HG03439 (cell line): Measurements from ENCODE around the gene CHTF8.
"Not testable (repeated sequence)": the region's sequence is repeated elsewhere in the genome, so short reads cannot be mapped to it uniquely, and the experiment has no call there.

Source experiments
- ATAC-seq: cut with Tn5 transposase; IDR thresholded peaks from one replicate; pipeline ENCODE4 v1.9.1; 2021; ENCODE audit warnings: mild to moderate bottlenecking, moderate library complexity; ENCODE audit not compliant: unreplicated experiment

Gene CHTF8, protein sequence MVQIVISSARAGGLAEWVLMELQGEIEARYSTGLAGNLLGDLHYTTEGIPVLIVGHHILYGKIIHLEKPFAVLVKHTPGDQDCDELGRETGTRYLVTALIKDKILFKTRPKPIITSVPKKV

DNA sequence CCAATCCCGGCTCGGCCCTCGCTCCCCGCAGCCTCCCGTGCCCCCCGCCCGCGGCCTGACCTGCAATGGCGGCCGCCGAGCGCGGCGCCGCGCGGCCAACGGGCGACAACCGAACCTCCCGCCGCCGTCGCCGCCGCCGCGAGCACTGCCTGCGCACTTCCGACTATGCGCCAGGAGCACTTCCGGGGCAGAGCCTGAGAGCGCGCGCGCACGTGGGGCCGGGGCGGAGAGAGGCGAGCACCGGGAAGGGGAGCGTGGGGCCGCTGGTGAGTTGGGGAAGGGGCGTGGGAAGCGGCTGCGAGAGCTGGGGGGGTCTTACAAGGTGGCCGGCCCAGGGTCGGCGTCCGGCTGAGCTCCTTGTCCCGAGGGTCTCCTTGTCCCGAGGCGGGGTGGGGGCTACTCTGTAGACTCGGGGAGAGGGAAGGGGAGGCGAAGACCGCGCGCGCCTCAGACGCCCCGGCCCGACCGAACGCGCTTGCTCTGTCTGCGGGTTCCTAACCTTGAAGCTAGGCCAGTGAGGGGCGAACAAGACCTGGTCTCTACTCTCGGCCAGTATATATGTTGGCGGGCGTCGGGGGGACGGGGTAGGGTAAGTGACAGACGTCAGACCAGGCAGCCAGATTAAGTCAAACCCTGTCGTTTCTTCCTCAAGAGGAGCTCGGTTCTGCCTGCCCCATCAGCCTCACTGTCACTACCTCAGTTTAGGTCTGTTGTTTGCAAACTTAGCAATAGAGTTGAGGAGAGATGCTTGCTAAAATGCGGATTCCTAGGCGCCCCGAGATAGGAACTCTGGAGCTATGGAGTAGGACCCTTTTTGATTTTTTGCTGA, at the start of gene CHTF8, which contains the start of gene UTP4:
CHTF8 (minus strand) TSS at position 165 of the 829 bp plus-strand sequence. CDS start 11,130 bp downstream, outside the sequence.
UTP4 (plus strand) TSS at position 226 of the 829 bp plus-strand sequence. CDS start 811 bp downstream, outside the sequence.
- peak; percentile 87 for ATAC-seq

DNA sequence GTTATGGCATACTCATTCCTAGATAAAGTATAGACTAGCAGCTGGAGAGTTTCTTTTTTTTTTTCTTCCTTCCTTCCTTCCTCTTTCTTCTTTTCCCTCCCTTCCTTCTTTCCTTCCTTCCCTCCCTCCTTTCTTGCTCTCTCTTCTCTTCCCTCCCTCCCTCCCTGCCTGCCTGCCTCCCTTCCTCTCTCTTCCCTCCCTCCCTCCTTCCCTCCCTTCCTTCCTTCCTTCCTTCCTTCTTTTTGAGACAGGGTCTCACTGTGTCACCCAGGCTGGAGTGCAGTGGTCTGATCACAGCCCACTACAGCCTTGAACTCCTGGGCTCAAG, 47.6 kb upstream of the CHTF8 start:
- no peak for ATAC-seq

DNA sequence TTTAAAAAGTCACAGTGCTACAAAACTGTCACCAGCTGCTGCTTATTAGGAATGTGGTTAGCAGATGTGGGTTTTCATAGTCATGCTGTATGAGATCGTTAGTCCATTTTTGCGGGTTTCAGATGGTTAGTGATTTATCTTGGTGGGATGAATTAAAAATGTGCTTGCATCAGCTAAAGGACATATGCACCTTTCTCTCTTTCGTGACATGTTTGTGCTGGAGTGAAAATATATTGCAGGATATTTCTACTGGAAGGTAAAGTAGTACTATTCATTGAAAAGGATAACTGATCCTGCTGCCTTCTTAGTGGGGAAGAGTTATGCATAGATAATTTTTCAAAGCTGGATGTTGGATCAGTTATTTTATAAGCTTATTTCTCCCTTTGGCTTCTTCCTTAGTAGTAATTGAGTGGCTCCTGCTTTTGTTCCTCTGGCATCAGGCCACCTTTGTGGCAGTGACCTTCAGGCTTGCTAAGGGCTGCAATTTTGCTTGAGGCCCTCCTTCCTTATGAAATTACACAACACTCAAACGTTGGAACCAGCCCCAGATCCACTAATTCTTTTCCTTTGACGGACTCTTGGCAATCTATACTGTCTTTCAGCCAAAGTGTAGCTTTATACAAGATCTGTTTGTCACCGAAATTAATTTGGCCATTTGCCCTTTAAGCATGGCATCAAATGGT, 47.1 kb upstream of the CHTF8 start:
- no peak for ATAC-seq

DNA sequence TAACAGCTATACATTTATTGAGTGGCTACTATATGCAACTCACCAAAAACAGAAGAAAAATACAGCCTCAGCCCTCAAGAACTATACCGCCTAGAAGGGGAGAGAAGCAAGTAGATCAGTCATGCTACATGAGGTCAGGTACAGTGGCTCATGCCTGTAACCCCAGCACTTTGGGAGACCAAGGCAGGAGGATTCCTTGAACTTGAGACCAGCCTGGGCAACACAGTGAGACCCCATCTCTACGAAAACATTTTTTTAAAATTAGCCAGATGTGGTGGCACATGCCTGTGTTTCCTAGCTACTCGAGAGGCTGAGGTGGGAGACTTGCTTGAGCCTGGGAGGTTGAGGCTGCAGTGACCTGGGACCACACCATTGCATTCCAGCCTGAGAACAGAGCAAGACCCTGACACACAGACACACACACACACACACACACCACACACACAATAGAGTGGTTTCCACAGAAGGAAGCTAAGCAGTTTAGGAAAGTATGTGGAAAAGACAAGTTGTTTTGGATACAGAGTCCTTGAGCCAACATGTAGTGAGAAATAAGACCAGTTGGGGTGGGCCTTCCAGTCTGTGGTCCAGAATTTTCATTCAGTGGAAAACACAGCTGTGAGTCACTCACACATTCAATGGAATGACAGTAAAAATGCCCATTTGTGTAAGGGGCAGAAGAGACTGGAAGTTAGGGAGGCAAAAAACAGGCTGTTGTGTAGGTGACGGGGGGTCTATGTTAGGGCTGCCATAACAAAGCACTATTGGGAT, 43.8 kb upstream of the CHTF8 start:
- ATAC-seq, result no peak

DNA sequence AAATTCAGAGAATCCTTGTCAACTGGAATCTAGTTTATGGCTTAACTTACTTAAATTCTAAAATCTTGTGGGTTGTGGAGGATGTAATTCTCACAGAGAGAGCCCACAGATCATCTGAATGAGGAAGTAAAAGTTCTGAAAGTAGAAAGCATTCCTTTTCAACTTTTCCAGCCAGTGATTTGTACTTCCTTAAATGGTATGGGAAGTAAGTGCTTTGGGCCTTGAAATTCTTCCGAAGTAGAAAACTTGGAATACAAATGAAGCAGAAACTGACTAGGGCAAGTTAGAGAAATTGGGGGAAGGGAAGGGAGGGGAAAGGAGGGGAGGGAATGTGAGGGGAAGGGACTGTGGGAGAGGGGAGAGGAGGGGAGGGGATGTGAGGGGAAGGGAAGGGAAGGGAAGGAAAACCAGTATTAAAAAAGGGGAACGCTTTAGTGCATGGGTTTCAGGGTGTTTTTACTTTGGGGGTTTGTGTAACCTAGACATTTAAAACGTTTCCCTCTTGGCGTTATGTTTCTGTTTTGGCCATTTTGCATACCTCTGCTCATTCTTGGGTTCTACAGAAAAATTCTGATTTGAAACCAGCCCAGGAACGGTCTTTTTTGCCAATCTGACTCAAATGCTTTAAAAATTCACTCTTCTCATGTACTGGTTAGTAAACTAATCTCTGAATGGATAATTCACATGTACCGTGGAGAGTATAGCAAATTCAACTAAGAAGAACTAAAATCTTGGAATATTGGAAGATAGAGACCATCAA, 39.1 kb upstream of the CHTF8 start:
- no peak for ATAC-seq

DNA sequence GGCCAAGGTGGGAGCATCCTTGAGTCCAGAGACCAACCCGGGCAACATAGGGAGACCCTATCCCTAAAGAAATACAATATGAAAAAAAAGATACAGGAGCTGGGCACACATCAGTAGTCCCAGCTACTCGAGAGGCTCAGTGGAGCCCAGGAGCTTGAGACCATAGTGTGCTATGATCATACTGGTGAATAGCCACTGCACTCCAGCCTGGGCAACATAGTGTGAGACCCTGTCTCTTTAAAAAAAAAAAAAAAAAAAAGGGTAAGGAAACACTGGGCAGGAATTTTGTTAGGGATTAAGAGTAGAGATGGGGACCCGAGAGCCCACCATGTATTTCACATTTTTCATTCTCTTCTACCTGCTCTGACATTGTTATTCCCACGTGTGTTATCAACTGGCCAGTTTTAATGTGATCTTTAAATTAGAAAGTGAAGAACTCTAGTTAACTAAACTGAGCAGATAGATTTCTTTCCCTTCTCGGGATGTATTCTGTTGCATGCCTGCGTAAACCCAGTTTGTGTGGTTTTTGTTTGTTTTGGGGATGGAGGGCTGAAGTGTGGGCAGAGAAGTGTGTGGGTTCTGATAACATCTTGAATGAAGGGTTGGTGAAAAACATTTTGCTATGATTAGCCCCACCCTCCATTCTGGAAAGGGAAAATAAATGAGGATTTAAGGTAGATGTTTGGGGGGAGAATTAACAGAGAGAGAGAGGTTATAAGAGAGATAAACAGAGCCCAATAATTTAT, 37.4 kb upstream of the CHTF8 start:
- ATAC-seq, result no peak

DNA sequence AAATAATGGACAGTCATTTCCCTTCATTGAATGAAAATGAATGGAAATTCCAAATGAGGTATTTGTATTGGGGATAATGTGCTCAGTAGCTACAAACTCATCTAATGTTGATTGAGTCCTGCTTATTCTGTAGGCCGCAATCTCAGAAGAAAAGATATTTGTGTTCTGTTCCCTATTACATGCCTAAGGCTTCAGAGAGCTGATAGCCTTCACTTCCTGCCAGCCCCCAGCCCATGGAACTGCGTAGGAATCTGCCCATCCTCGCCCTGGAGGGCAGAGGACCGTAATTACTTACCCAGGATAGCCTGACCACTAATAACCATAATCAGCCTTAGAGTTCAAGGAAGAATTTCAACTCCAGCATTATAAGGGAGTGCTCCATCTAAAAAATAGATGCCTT, 36.7 kb upstream of the CHTF8 start:
- ATAC-seq, result no peak

DNA sequence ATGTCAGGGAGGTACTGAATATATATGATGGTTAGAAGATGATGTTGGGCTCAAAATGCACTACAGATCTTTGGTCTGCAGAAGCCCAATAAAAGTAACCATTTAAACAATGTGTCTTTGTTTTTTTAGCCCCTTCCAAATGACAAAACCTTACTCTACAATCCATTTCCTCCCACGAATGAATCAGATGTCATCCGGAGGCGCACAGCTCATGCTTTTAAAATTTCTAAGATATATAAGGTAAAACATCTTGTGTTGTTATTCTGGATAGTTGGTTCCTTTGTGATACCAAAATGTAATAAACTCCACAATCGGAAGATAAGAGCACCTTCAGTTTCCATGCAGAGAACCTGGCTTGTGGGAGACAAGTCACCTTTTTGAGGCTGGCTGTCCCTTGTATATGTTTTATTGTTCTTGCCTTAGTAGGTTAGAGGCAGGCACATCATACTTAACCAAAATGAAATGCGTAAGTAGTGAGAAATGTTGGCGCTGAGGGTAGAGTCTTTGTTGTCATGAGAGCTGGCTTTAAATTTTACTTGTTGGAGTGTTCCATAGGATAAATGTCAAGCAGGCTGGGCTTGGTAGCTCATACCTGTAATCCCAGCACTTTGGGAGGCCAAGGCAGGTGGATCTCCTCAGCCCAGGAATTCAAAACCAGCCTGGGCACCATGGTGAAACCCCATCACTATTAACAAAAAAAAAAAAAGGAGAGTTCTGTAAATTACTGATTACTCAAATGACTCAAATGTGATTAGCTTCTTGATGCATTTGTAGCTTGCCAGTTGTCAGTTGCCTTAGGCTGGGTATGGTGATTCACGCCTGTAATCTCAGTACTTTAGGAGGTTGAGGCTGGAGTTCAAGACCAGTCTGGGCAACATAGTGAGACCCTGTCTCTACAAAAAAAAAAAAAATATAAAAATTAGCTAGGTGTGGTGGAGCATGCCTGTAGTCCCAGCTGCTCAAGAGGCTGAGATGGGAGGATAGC, 34.9 kb upstream of the CHTF8 start:
- ATAC-seq, result no peak

DNA sequence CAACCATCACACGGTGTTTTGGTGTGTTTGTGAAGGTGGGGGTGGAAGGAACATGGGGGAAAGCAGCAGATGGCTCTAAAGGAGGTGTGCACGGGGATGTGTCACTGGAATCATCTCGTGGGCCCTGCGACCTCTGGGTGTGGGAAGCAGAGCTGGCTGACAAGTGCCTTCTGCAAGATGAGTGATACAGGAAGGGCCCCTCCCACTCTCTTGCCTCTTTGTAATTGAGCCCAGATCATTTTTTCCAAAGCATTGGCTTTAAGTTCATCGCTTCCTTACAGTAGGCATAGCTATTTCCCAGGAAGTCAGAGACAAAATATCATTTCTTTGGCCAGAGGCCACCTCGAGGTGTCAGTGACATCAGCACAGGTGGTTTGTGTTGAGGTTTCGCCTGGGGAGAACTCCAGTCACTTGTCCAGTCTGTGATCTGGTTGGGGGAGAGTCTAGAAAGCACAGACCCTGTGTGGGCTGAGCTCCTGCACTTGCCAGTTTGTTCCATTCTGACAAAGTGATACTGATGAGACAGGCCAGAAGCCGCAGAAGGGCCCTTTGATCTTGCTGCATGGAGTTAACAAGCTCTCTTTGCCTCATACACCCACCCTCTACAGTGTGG, 33.9 kb upstream of the CHTF8 start:
- no peak for ATAC-seq

DNA sequence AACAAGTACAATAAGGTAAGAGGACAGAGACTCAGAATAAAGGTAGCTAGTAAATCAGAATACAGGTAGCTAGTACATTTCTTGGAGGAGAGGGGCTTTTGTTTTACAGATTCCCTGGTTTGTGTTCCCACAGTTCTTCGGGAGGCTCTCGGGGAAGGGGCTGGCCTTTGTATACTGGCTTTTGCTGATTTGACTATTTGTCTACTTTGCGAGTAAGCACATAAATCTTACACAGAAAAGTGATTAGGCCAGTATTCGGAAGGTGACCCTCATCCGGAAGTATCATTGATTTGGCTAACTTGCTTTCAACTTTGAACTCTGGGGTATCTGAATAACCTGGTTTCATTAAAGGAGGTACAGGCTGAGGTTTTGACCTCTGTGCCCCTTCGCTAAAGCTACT, 33.2 kb upstream of the CHTF8 start:
- ATAC-seq, result no peak

DNA sequence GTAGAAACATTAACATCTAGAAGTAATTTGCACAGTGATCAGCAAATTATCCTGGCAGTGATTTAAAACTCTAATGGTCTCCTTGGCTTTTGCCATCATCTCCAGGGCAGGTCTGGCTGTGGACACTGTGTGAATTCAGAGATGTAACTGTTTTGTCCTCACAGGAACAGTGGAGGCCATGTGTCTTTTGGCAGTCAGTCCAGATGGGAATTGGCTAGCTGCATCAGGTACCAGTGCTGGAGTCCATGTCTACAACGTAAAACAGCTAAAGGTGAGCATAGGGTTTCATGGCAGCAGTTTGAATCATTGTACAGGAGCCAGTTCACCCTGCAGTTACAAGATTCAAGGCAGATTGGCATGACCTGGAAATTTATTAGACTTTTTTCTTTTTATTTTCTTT, 27.8 kb upstream of the CHTF8 start:
- ATAC-seq, result no peak

DNA sequence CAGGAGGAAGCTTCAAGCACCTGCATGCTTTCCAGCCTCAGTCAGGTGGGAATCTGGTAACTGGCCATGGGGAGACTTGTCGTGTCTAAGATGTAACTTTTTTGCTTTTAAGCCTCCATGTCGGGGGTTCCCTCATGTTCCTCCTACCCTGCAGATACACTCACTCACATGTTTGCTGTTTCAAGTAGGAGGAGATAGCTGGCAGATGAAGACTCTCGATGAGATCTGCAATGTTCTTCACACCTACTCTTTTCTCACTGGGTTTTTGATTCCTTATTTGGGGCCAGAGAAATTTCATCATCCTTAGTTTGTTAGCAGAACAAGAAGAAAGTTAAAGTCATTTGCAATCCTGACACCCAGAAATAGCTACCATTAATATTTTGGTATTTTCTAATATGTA, 24.8 kb upstream of the CHTF8 start:
- ATAC-seq, result no peak

DNA sequence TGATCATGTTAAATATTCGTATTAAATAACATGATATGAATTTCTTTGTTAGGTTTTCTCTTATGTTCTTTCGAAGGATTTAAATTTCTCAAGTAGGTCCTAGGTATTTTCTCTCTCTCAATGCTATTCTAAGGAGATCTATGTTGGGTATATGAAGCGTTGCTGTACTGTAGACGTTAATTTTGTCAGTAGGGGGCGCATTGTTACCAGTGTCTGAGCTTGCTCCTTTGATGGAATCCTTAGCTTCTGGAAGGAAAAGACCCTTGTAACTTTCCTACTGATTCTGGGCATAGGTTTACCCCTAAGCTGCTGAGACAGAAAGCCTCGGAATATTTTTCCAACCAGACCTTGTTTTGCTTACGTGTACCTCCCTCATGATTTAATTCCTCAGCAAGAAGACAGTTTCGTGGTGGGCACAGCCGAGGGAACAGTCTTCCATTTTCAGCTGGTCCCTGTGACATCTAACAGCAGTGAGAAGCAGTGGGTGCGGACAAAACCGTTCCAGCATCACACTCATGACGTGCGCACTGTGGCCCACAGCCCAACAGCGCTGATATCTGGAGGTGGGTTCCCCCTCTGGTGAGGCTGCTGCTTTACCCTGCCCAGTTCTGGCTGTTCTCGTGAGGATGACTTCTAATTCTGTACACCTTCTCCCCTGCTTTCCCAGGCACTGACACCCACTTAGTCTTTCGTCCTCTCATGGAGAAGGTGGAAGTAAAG, 17.9 kb upstream of the CHTF8 start:
- ATAC-seq, result no peak

DNA sequence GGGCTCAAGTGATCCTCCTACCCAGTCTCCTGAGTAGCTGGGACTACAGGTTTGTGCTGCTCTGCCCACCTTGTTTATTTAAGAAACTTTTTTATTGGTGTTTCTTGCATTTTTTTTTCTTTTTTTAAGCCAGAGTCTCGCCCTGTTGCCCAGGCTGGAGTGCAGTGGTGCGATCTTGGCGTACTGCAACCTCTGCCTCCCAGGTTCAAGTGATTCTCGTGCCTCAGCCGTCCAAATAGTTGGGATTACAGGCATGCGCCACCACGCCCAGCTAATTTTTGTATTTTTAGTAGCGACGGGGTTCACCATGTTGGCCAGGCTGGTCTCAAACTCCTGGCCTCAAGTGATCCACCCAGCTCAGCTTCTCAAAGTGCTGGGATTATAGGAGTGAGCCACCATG, 17.2 kb upstream of the CHTF8 start:
- not testable (repeated sequence) for ATAC-seq

DNA sequence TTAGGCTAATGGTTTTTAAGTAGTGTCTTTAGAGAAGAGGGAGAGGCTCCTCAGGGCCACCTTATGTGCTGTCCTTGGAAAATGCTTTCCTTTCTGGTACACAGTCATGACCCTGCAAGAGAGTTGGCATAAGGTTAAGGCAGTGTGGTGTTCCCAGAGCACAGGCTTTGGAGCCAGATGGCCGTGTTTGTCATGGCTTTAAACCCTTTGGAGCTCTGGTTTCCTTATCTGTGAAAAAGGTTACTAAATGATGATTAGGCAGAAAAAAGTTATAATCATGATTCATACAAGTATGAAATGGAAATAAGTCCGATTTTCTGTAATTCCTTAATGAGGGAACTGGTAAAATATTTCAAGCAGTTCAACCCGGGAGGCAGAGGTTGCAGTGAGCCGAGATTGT, 13.3 kb upstream of the CHTF8 start:
- ATAC-seq, result no peak

DNA sequence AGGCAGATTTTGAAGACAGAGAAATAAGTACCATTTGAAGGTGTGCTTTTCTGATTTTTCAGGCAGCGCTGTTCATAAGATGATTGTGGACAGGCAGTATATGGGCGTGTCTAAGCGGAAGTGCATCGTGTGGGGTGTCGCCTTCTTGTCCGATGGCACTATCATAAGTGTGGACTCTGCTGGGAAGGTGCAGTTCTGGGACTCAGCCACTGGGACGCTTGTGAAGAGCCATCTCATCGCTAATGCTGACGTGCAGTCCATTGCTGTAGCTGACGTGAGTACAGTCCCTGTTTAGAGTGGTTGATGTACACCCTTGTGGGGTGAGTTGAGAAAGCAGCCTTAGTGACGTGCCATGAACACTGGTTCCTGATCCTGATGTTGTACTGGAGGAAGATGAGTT, 10.7 kb upstream of the CHTF8 start:
- ATAC-seq, result no peak

DNA sequence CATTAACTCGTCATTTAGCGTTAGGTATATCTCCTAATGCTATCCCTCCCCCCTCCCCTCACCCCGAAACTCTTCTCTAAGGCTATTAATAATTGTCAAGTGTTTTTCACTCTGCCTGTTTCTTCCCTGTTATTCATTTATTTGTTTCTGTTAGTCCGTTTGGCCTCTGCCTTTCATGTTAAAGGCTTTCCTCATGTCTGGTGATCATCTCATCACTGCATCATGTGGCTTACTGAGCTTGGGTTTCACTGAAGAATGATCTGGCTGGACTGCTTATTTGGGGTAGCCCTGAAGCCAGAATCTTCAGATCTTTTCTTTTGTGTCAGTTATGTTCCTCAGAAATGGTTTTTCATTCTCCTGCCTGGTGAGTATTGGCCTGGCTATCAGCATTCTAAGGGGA, 9.5 kb upstream of the CHTF8 start:
- ATAC-seq, result no peak

DNA sequence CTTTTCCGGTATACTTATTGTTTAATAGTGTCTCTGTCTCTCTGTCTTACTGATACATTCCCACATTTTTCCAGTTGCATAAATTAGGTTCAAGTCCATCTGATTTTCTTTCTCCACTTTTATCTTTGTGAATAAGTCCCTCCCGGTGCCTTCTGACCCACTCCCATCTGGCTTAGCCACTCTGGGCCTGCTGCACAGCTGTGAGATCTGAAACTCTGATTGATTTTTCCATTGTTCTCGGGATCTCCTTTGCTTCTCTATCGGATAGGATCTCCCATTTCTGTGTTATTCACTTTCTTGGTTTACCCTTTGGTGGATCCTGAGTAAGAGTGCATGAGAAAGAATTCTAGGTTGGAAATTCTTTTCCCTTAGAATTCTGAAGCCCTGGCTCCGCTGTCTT, 8.6 kb upstream of the CHTF8 start:
- ATAC-seq, result no peak
